Dendritic cell treated with granulocyte-macrophage colony-stimulating factor and Interleukin-4, amounts not matched to agents 40 ng/mL and 50 ng/mL, for 4 days (primary cell): ENCODE measurements around the gene LSM7.
A peak's percentile ranks its signal among the peaks of the same experiment; 100 is the strongest.

ENCODE experiments used
- H3K27ac Mint-ChIP-seq: one replicate; pipeline ENCODE4 v1.8.0; 2022; ENCODE audit warnings: mild to moderate bottlenecking, mixed read lengths
- H3K27me3 Mint-ChIP-seq: one replicate; pipeline ENCODE4 v1.8.0; 2022; ENCODE audit warnings: mild to moderate bottlenecking, mixed read lengths
- H3K36me3 Mint-ChIP-seq: one replicate; pipeline ENCODE4 v1.8.0; 2022; ENCODE audit warnings: low read depth, mixed read lengths
- H3K4me1 Mint-ChIP-seq: one replicate; pipeline ENCODE4 v1.8.0; 2022; ENCODE audit warnings: low read depth, mixed read lengths
- H3K4me3 Mint-ChIP-seq: one replicate; pipeline ENCODE4 v1.8.0; 2022; ENCODE audit warnings: mild to moderate bottlenecking, moderate library complexity, mixed read lengths
- H3K9me3 Mint-ChIP-seq: one replicate; pipeline ENCODE4 v1.8.0; 2022; ENCODE audit warnings: mixed read lengths
- intact Hi-C: fragments of 100-400 bp; cut with micrococcal nuclease; formaldehyde crosslinking; loops from one replicate; pipeline ENCODE4 v1.15.0; 2022

LSM7 gene

GRCh38 chr19:2328401-2329148, at the start of gene LSM7, which contains the start of gene SPPL2B:
LSM7 (minus strand) TSS chr19:2328586; CDS start chr19:2328566, 20 bp downstream.
SPPL2B (plus strand) TSS chr19:2328684; CDS start chr19:2328710, 26 bp downstream.
- H3K27me3 Mint-ChIP-seq = peaks cover 2% of the 10 kb centered on the region
- intact Hi-C loops = loop anchor here (5.0 kb wide), 1 partner anchor 64 kb away; no protein-coding TSS in a partner anchor
- no peaks in the 10 kb centered on the region for H3K9me3 Mint-ChIP-seq
- peak within 1 kb of the TSS; percentile 98 for H3K4me3 Mint-ChIP-seq
- peaks cover 48% of the 10 kb centered on the region for H3K36me3 Mint-ChIP-seq
- peak within 1 kb of the TSS; percentile 96 for H3K27ac Mint-ChIP-seq
- H3K4me1 Mint-ChIP-seq = peaks cover 81% of the 10 kb centered on the region

- H3K9me3 Mint-ChIP-seq = peaks cover 33% of the 10 kb centered on the region
- intact Hi-C loops = no loop called here
- H3K27ac Mint-ChIP-seq = peak overlapping the region; percentile 70
Observed at GRCh38 chr19:2376784-2377519, 48.6 kb upstream of the LSM7 start.

DNA sequence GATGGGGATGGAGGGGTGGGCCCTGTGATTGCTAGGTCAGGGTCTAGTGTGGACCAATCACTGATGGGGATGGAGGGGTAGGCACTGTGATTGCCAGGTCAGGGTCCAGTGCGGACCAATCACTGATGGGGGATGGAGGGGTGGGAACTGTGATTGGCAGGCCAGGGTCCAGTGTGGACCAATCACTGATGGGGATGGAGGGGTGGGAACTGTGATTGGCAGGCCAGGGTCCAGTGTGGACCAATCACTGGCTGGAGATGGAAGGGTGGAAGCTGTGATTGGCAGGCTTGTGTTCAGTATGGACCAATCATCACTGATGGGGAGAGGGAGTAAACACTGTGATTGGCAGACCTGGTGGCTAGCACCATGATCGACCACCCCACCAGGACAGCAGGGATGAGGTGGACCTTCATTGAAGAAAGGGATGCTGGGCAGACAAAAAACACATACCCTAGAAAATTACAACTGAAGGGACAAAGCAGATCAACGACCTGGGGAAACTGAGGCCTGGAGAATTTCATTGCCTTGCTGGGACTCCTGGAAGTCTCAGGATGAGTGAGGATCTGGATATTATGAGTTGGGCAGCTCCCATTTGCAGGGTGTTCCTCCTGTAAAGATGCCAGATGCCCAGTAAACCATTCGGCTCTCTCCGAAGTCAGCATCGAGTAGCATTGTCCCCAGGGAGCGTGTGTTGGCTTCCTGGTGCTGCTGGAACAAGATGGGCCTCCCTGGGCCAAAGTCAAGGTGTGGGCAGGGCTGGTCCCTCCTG, 47.2 kb upstream of the LSM7 start:
- peaks cover 29% of the 10 kb centered on the region for H3K27me3 Mint-ChIP-seq
- intact Hi-C loops = no loop called here

More at GRCh38 chr19:2376784-2377519, 48.6 kb upstream of the LSM7 start:
- Mint-ChIP-seq H3K4me1 (peaks cover 11% of the 10 kb centered on the region), H3K36me3 (peaks cover 6% of the 10 kb centered on the region), H3K4me3 (no peak overlapping the region), H3K27me3 (peaks cover 23% of the 10 kb centered on the region)

GRCh38 chr19:2374808-2375207, 46.4 kb upstream of the LSM7 start:
- Mint-ChIP-seq H3K27ac (no peak overlapping the region), H3K4me1 (peaks cover 20% of the 10 kb centered on the region), H3K27me3 (peaks cover 32% of the 10 kb centered on the region), H3K4me3 (no peak overlapping the region), H3K36me3 (peaks cover 5% of the 10 kb centered on the region), H3K9me3 (peaks cover 23% of the 10 kb centered on the region)
- intact Hi-C loops = no loop called here

More for the DNA sequence above, 47.2 kb upstream of the LSM7 start:
- peaks cover 27% of the 10 kb centered on the region for H3K9me3 Mint-ChIP-seq
- H3K36me3 Mint-ChIP-seq = peaks cover 6% of the 10 kb centered on the region
- no peak overlapping the region for H3K27ac Mint-ChIP-seq
- H3K4me1 Mint-ChIP-seq = peaks cover 20% of the 10 kb centered on the region
- H3K4me3 Mint-ChIP-seq = no peak overlapping the region

DNA sequence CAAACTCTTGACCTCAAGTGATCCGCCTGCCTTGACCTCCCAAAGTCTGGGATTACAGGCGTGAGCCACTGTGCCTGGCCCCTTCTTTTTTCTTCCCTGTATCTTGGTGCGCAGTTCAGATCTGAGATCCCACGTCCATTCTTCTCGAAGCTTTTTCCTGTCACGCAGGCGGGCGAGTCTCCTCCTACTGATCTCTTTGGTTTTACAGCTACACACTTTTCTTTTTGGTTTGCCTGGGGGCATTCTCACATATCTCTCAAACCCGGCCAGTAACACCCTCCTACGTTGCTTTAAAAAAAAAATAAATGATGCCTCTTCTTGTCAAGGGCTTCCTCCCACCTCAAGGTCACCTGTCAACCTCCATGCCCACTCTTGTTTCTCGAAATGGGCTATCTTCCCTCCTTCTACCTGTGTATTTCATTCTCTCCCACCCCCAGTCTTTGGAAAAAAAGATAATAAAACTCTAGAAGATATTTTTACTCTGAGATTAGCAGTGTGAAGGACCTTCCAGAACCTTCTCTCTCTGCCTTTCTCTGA, 43.8 kb upstream of the LSM7 start:
- no peak overlapping the region for H3K4me3 Mint-ChIP-seq
- no peaks in the 10 kb centered on the region for H3K36me3 Mint-ChIP-seq
- H3K9me3 Mint-ChIP-seq = no peaks in the 10 kb centered on the region
- H3K27me3 Mint-ChIP-seq = peaks cover 41% of the 10 kb centered on the region
- intact Hi-C loops = no loop called here
- no peak overlapping the region for H3K27ac Mint-ChIP-seq
- peaks cover 14% of the 10 kb centered on the region for H3K4me1 Mint-ChIP-seq

GRCh38 chr19:2371656-2372055, 43.3 kb upstream of the LSM7 start:
- peaks cover 14% of the 10 kb centered on the region for H3K4me1 Mint-ChIP-seq
- no peaks in the 10 kb centered on the region for H3K36me3 Mint-ChIP-seq
- no peaks in the 10 kb centered on the region for H3K9me3 Mint-ChIP-seq
- no peak overlapping the region for H3K4me3 Mint-ChIP-seq
- no peak overlapping the region for H3K27ac Mint-ChIP-seq
- intact Hi-C loops = no loop called here
- peaks cover 40% of the 10 kb centered on the region for H3K27me3 Mint-ChIP-seq

GRCh38 chr19:2365201-2365970, 37.0 kb upstream of the LSM7 start:
- Mint-ChIP-seq H3K36me3 (no peaks in the 10 kb centered on the region), H3K4me1 (no peaks in the 10 kb centered on the region), H3K9me3 (no peaks in the 10 kb centered on the region), H3K4me3 (no peak overlapping the region), H3K27me3 (peaks cover 42% of the 10 kb centered on the region), H3K27ac (no peak overlapping the region)
- intact Hi-C loops = no loop called here

DNA sequence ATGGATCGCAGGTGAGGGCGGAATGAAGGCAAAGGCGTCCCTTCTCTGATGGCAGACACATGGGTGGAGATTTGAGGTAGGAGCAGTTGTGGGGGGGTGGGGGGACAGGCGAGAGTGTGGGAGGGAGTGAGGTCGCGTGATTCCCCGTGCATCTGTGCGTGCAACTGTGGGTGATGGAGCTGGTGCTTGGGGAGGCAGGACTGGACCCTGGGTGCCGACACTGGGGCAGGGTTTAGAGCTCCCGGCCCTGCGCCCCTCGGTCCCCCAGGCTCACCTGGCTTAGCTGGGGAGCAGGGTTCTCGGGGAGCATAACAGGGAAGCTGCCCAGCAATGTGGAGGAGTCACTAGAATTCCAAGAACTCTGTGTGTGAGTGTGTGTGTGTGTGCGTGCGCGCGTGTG, 35.0 kb upstream of the LSM7 start:
- H3K27ac Mint-ChIP-seq = no peak overlapping the region
- no peaks in the 10 kb centered on the region for H3K4me1 Mint-ChIP-seq
- peaks cover 50% of the 10 kb centered on the region for H3K27me3 Mint-ChIP-seq
- H3K9me3 Mint-ChIP-seq = no peaks in the 10 kb centered on the region
- H3K36me3 Mint-ChIP-seq = no peaks in the 10 kb centered on the region
- H3K4me3 Mint-ChIP-seq = no peak overlapping the region
- intact Hi-C loops = no loop called here

DNA sequence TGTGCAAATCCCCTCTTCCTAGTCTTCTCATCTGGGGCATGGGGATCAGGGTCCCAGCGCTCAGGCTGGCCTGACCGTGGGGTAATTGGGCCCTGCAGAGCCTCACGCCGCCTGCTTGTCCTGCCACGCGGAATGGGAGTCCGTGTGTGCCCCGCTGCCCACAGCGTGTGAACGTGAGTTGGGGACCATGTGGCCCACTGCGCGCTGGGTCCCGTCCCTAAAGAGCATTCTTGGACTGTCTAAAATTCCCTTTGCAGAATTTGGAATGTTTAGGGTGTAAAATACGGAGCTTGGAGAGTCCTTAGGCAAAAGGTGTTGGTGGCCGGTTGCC, 34.5 kb upstream of the LSM7 start:
- H3K4me1 Mint-ChIP-seq = no peaks in the 10 kb centered on the region
- H3K27me3 Mint-ChIP-seq = peaks cover 49% of the 10 kb centered on the region
- intact Hi-C loops = no loop called here

GRCh38 chr19:2362046-2362969, 33.9 kb upstream of the LSM7 start:
- intact Hi-C loops = no loop called here
- Mint-ChIP-seq H3K36me3 (no peaks in the 10 kb centered on the region), H3K4me1 (no peaks in the 10 kb centered on the region), H3K27ac (no peak overlapping the region), H3K27me3 (peaks cover 49% of the 10 kb centered on the region), H3K4me3 (no peak overlapping the region), H3K9me3 (no peaks in the 10 kb centered on the region)

More for the DNA sequence above, 34.5 kb upstream of the LSM7 start:
- H3K4me3 Mint-ChIP-seq = no peak overlapping the region
- no peaks in the 10 kb centered on the region for H3K36me3 Mint-ChIP-seq
- no peak overlapping the region for H3K27ac Mint-ChIP-seq
- no peaks in the 10 kb centered on the region for H3K9me3 Mint-ChIP-seq

- Mint-ChIP-seq H3K9me3 (no peaks in the 10 kb centered on the region), H3K27ac (no peak overlapping the region)
Observed at GRCh38 chr19:2361246-2362045, 33.1 kb upstream of the LSM7 start.

GRCh38 chr19:2360833-2361232, 32.4 kb upstream of the LSM7 start:
- no peaks in the 10 kb centered on the region for H3K4me1 Mint-ChIP-seq
- intact Hi-C loops = no loop called here
- H3K27me3 Mint-ChIP-seq = peaks cover 44% of the 10 kb centered on the region
- H3K4me3 Mint-ChIP-seq = no peak overlapping the region
- H3K27ac Mint-ChIP-seq = no peak overlapping the region
- no peaks in the 10 kb centered on the region for H3K9me3 Mint-ChIP-seq
- no peaks in the 10 kb centered on the region for H3K36me3 Mint-ChIP-seq

More at GRCh38 chr19:2361246-2362045, 33.1 kb upstream of the LSM7 start:
- peaks cover 47% of the 10 kb centered on the region for H3K27me3 Mint-ChIP-seq
- intact Hi-C loops = no loop called here
- no peaks in the 10 kb centered on the region for H3K36me3 Mint-ChIP-seq
- no peaks in the 10 kb centered on the region for H3K4me1 Mint-ChIP-seq
- H3K4me3 Mint-ChIP-seq = no peak overlapping the region
